Gastroesophageal sphincter (tissue), 3 donors: ENCODE results near the gene TLCD3B.

Experiments
- CTCF ChIP-seq, 4 experiments: fragments of 200-600 bp in 2 of 4; fragments of 450-650 bp in 2 of 4; sonication (generic) in 1 of 4; IDR thresholded peaks; one replicate each; pipeline ENCODE4 v1.5.1; 2017 to 2019; ENCODE audit warnings: antibody characterized with exemption in 4 of 4, mild to moderate bottlenecking in 2 of 4, moderate library complexity in 2 of 4
- EP300 ChIP-seq: sonication (generic); formaldehyde crosslinking; IDR thresholded peaks from one replicate; pipeline ENCODE4 v1.6.1; 2017; ENCODE audit warnings: antibody characterized with exemption, mild to moderate bottlenecking
- POLR2A ChIP-seq, 2 donors: fragments of 450-650 bp; IDR thresholded peaks; one replicate each; pipeline ENCODE4 v1.6.1; 2017; ENCODE audit warnings: antibody characterized with exemption in 2 of 2, mild to moderate bottlenecking in 2 of 2, moderate library complexity in 1 of 2
- POLR2AphosphoS5 ChIP-seq: sonication (generic); formaldehyde crosslinking; IDR thresholded peaks from one replicate; pipeline ENCODE4 v1.6.1; 2017; ENCODE audit warnings: antibody characterized with exemption

DNA sequence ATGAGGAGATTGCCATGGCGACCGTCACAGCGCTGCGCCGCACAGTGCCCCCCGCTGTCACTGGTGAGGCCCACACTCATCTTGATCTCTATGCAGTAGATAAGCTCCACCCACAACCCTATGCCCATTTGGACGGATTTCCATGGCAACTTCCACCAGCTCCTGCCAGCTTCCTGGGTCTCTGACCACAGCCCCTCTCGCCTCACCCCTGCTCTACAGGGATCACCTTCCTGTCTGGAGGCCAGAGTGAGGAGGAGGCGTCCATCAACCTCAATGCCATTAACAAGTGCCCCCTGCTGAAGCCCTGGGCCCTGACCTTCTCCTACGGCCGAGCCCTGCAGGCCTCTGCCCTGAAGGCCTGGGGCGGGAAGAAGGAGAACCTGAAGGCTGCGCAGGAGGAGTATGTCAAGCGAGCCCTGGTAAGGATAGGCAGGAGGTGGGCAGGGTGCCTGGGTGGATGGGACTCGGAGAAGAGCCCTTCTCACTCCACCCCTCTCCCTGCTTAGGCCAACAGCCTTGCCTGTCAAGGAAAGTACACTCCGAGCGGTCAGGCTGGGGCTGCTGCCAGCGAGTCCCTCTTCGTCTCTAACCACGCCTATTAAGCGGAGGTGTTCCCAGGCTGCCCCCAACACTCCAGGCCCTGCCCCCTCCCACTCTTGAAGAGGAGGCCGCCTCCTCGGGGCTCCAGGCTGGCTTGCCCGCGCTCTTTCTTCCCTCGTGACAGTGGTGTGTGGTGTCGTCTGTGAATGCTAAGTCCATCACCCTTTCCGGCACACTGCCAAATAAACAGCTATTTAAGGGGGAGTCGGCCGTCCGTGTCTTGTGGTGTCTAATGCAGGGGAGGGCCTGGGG lies 38.8 kb upstream of the TLCD3B start:
- TF ChIP-seq CTCF (IDR thresholded peaks at IDR 0.05) (no peak), POLR2AphosphoS5 (no peak), POLR2A (IDR thresholded peaks at IDR 0.05) (no peak), EP300 (no peak)
